Endothelial cell (in vitro differentiated cells): ENCODE measurements around the gene CRIP1. TPM values are rescaled to one million over a fixed set of nuclear protein-coding genes. Genes with fewer than 3 reads are reported as not detected.
A peak's percentile ranks its signal among the peaks of the same experiment; 100 is the strongest.

ENCODE experiments used
- DNase-seq: peaks from one replicate; pipeline ENCODE4 v3.0.0; 2021; ENCODE audit warnings: low spot score
- H3K27ac Mint-ChIP-seq: one replicate; pipeline ENCODE4 v1.8.0; 2021; ENCODE audit warnings: mixed read lengths, inconsistent platforms; ENCODE audit not compliant: unreplicated experiment
- H3K27me3 Mint-ChIP-seq: one replicate; pipeline ENCODE4 v1.8.0; 2021; ENCODE audit warnings: mild to moderate bottlenecking, moderate library complexity, mixed read lengths, inconsistent platforms; ENCODE audit not compliant: unreplicated experiment
- H3K36me3 Mint-ChIP-seq: one replicate; pipeline ENCODE4 v1.8.0; 2021; ENCODE audit warnings: mild to moderate bottlenecking, low read depth, mixed read lengths, inconsistent platforms; ENCODE audit not compliant: unreplicated experiment
- H3K4me1 Mint-ChIP-seq: one replicate; pipeline ENCODE4 v1.8.0; 2021; ENCODE audit warnings: mild to moderate bottlenecking, mixed read lengths, inconsistent platforms; ENCODE audit not compliant: unreplicated experiment
- H3K4me3 Mint-ChIP-seq: one replicate; pipeline ENCODE4 v1.8.0; 2021; ENCODE audit warnings: mild to moderate bottlenecking, mixed read lengths, inconsistent platforms; ENCODE audit not compliant: unreplicated experiment
- H3K9me3 Mint-ChIP-seq: one replicate; pipeline ENCODE4 v1.8.0; 2021; ENCODE audit warnings: mixed read lengths, inconsistent platforms; ENCODE audit not compliant: unreplicated experiment
- CTCF ChIP-seq: fragments of 200-600 bp; sonication (generic); IDR thresholded peaks from one replicate; pipeline ENCODE4 v1.5.0; 2021; ENCODE audit warnings: antibody characterized with exemption; ENCODE audit not compliant: unreplicated experiment
- total RNA-seq: library from RNA; stranded (reverse); fragmentation: NEBNext Ultra II Directional; extraction: Animal tissue kit (Norgen Biotek cat#: 25700); gene quantifications from one replicate; pipeline ENCODE4 v1.2.1, GENCODE V29; 2021; ENCODE audit not compliant: unreplicated experiment

Gene CRIP1
- total RNA-seq, 1 donor from 2014 or later = 2.5 TPM

- Mint-ChIP-seq H3K27ac (no peak overlapping the region), H3K4me3 (no peak overlapping the region), H3K27me3 (peaks cover 13% of the 10 kb centered on the region), H3K4me1 (peaks cover 8% of the 10 kb centered on the region), H3K36me3 (no peaks in the 10 kb centered on the region), H3K9me3 (no peaks in the 10 kb centered on the region)
- TF ChIP-seq CTCF = no peak
- DNase-seq = no peak
Observed at GRCh38 chr14:105472486-105472991, 14.1 kb upstream of the CRIP1 start.

GRCh38 chr14:105473033-105473676 lies 13.5 kb upstream of the CRIP1 start:
- no peak for DNase-seq
- H3K27me3 Mint-ChIP-seq = peaks cover 11% of the 10 kb centered on the region
- H3K4me3 Mint-ChIP-seq = no peak overlapping the region
- no peaks in the 10 kb centered on the region for H3K36me3 Mint-ChIP-seq
- TF ChIP-seq CTCF = no peak
- H3K27ac Mint-ChIP-seq = no peak overlapping the region
- no peaks in the 10 kb centered on the region for H3K9me3 Mint-ChIP-seq
- peaks cover 9% of the 10 kb centered on the region for H3K4me1 Mint-ChIP-seq

- H3K27me3 Mint-ChIP-seq = peaks cover 11% of the 10 kb centered on the region
- no peaks in the 10 kb centered on the region for H3K36me3 Mint-ChIP-seq
- TF ChIP-seq CTCF = no peak
- no peaks in the 10 kb centered on the region for H3K9me3 Mint-ChIP-seq
- DNase-seq = peak; percentile 97
- H3K27ac Mint-ChIP-seq = no peak overlapping the region
- H3K4me3 Mint-ChIP-seq = no peak overlapping the region
- H3K4me1 Mint-ChIP-seq = peaks cover 9% of the 10 kb centered on the region
Observed at GRCh38 chr14:105473677-105474482, 12.8 kb upstream of the CRIP1 start.

GRCh38 chr14:105474483-105475268 lies 12.0 kb upstream of the CRIP1 start, which contains the start of gene CRIP2:
TSS of gene CRIP2 (plus strand) at chr14:105474821. CDS start at chr14:105474863, 42 bp downstream.
- peak within 1 kb of the TSS; percentile 82 for H3K4me3 Mint-ChIP-seq
- H3K9me3 Mint-ChIP-seq = no peaks in the 10 kb centered on the region
- TF ChIP-seq CTCF = no peak
- DNase-seq = peak; percentile 68
- H3K36me3 Mint-ChIP-seq = peaks cover under 1% of the 10 kb centered on the region
- H3K4me1 Mint-ChIP-seq = peaks cover 9% of the 10 kb centered on the region
- H3K27ac Mint-ChIP-seq = peak within 1 kb of the TSS; percentile 24
- peaks cover 15% of the 10 kb centered on the region for H3K27me3 Mint-ChIP-seq
